ENCODE results near the gene KITLG.

GRCh38 chr12:88558340-88558867 lies 21.9 kb downstream of the KITLG start:
- TF ChIP-seq ELF4 (IDR thresholded peaks at IDR 0.05) (no peak), BHLHE40 (IDR thresholded peaks at IDR 0.05; ENCODE audit: borderline replicate concordance) (no peak), SP1 (IDR thresholded peaks at IDR 0.05) (no peak), FOXK2 (IDR thresholded peaks at IDR 0.05) (no peak), ZNF384 (IDR thresholded peaks at IDR 0.05) (no peak), ARNT (IDR thresholded peaks at IDR 0.05) (no peak), FOXM1 (IDR thresholded peaks at IDR 0.05; ENCODE audit: borderline replicate concordance) (no peak)

Measured in HEK293T (cell line).